CD4-positive, alpha-beta T cell (primary cell): ENCODE data around the gene PRKCH. TPM values are rescaled to one million over a fixed set of nuclear protein-coding genes. Genes with fewer than 3 reads are reported as not detected.

Source experiments
- ATAC-seq: fragments of 200-7000 bp; cut with Tn5 transposase; one replicate; pipeline ENCODE4 v1.10.0; 2022; ENCODE audit warnings: mild to moderate bottlenecking; ENCODE audit not compliant: poor library complexity
- CTCF ChIA-PET: fragments of 350-600 bp; sonication (Branson Sonifier 250); formaldehyde crosslinking; loops from one replicate; lab custom pipeline; 2021; ENCODE audit warnings: antibody characterized with exemption, inconsistent platforms; lab: Charles Lee
- POLR2A ChIA-PET: fragments of 350-600 bp; sonication (Branson Sonifier 250); formaldehyde crosslinking; loops from one replicate; lab custom pipeline; 2021; ENCODE audit warnings: antibody characterized with exemption, inconsistent platforms; lab: Charles Lee
- DNase-seq, 14 experiments: peaks; one replicate each; pipeline ENCODE4 v3.0.0-alpha.2; 2013 to 2020; ENCODE audit warnings: mixed read lengths in 2 of 14
- H3K27ac ChIP-seq, 2 donors: one replicate each; pipeline versions ENCODE4 v1.5.1 to v1.7.0; 2013; ENCODE audit warnings: low read length in 2 of 2, low read depth in 1 of 2, mild to moderate bottlenecking in 1 of 2
- H3K27me3 ChIP-seq, 2 experiments: 1 replicate in 1 of 2; 2 replicates in 1 of 2; pipeline versions ENCODE4 v1.6.1 to v1.7.0; 2013; ENCODE audit warnings: low read length in 2 of 2, control low read depth in 1 of 2, mild to moderate bottlenecking in 1 of 2, moderate library complexity in 1 of 2; ENCODE audit not compliant: insufficient read depth in 2 of 2, control insufficient read depth in 1 of 2
- H3K36me3 ChIP-seq: one replicate; pipeline ENCODE4 v1.6.1; 2013; ENCODE audit warnings: low read length, control low read depth; ENCODE audit not compliant: insufficient read depth
- H3K4me1 ChIP-seq: one replicate; pipeline ENCODE4 v1.6.1; 2013; ENCODE audit warnings: low read length, control low read depth; ENCODE audit not compliant: insufficient read depth
- H3K4me3 ChIP-seq: one replicate; pipeline ENCODE4 v1.5.1; 2013; ENCODE audit warnings: mild to moderate bottlenecking, low read length, moderate library complexity
- H3K9me3 ChIP-seq, 2 experiments: 1 replicate in 1 of 2; 2 replicates in 1 of 2; pipeline versions ENCODE4 v1.6.1 to v1.7.0; 2013; ENCODE audit warnings: low read length in 2 of 2, mild to moderate bottlenecking in 2 of 2, control low read depth in 1 of 2, moderate library complexity in 1 of 2; ENCODE audit not compliant: control insufficient read depth in 1 of 2, insufficient read depth in 1 of 2
- H3K27ac Mint-ChIP-seq: one replicate; pipeline ENCODE4 v1.8.0; 2020; ENCODE audit warnings: mixed read lengths
- H3K27me3 Mint-ChIP-seq: one replicate; pipeline ENCODE4 v1.8.0; 2021; ENCODE audit warnings: mixed read lengths
- H3K36me3 Mint-ChIP-seq: one replicate; pipeline ENCODE4 v1.8.0; 2021; ENCODE audit warnings: low read depth, mixed read lengths
- H3K4me1 Mint-ChIP-seq: one replicate; pipeline ENCODE4 v1.8.0; 2021; ENCODE audit warnings: low read depth, mixed read lengths
- H3K4me3 Mint-ChIP-seq: one replicate; pipeline ENCODE4 v1.8.0; 2020; ENCODE audit warnings: mild to moderate bottlenecking, mixed read lengths
- H3K9me3 Mint-ChIP-seq: one replicate; pipeline ENCODE4 v1.8.0; 2020; ENCODE audit warnings: mixed read lengths
- CTCF ChIP-seq: fragments of 200-600 bp; IDR thresholded peaks from one replicate; pipeline ENCODE4 v1.8.0; 2022; ENCODE audit warnings: antibody characterized with exemption, mild to moderate bottlenecking
- intact Hi-C, 2 experiments: fragments of 100-400 bp; cut with DNase I in 1 of 2; cut with micrococcal nuclease in 1 of 2; formaldehyde crosslinking; loops; one replicate each; pipeline versions ENCODE4 v1.15.1 to v1.9.0; 2023 to 2025; cut with DNase I, micrococcal nuclease
- total RNA-seq, 174 experiments: library from RNA in 2 of 174; stranded (reverse) in 2 of 174; gene quantifications; one replicate each; pipeline ENCODE4 v1.2.3 and lab custom pipeline; 2021 to 2026

The PRKCH gene
- total RNA-seq, 2 experiments from 2014 or later = 378 to 385 TPM

DNA sequence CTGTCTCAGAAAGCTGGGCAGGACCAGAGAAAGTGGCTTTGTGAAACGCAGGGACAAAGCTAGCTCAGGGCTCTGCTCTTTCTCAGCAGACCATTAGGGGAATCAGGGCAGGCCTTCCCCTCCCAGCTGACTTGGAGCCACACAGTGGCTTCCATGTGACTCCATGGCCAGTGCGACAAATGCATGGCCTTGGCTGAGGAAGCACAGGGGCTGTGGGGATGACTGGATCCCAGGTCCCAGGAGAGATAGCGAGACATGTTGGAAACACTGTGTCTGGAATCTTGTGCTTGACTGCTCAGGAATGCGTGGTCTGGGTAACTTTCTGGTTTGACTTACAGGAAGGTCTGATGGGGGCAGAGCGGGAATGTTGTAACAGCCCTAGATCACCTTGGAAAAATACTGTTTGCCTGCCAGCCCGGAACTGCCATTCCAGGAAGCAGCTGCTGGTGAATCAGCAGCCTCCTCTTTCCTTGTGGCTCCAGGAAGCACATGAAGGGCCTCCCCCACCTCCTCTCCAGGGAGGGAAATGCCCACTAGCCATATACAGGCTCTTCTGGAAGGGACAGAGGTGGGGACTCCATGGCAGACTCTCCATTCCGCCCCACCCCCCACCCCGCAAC, 240.4 kb downstream of the PRKCH start:
- Histone ChIP-seq H3K4me3 (no peak overlapping the region), H3K36me3 (no peaks in the 10 kb centered on the region), H3K4me1 (peaks cover 20% of the 10 kb centered on the region), H3K27me3 (no peaks in the 10 kb centered on the region), H3K27ac (no peak overlapping the region), H3K9me3 (no peaks in the 10 kb centered on the region)
- Mint-ChIP-seq H3K4me3 (no peak overlapping the region), H3K27me3 (no peaks in the 10 kb centered on the region), H3K27ac (peak overlapping the region; percentile 24), H3K9me3 (no peaks in the 10 kb centered on the region), H3K36me3 (peaks cover 6% of the 10 kb centered on the region), H3K4me1 (peaks cover 15% of the 10 kb centered on the region)
- TF ChIP-seq CTCF = no peak
- intact Hi-C loops = no loop called here
- DNase-seq = peak in 1 of 14 experiments; percentile 26
- POLR2A ChIA-PET = interaction anchor here (0.6 to 1.1 kb wide), 2 partner anchors 8 to 133 kb away, joined by 3 to 4 read pairs; partner anchors contain the start of gene HIF1A
- CTCF ChIA-PET = no interaction called here
- ATAC-seq = no peak

GRCh38 chr14:61562321-61563161, 241.2 kb downstream of the PRKCH start:
- Mint-ChIP-seq H3K36me3 (no peaks in the 10 kb centered on the region), H3K27ac (peak overlapping the region; percentile 3), H3K27me3 (no peaks in the 10 kb centered on the region), H3K4me1 (peaks cover 8% of the 10 kb centered on the region), H3K9me3 (no peaks in the 10 kb centered on the region), H3K4me3 (no peak overlapping the region)
- Histone ChIP-seq H3K27me3 (no peaks in the 10 kb centered on the region), H3K36me3 (no peaks in the 10 kb centered on the region), H3K4me1 (peaks cover 20% of the 10 kb centered on the region), H3K9me3 (no peaks in the 10 kb centered on the region), H3K27ac (no peak overlapping the region), H3K4me3 (no peak overlapping the region)
- intact Hi-C loops = no loop called here
- POLR2A ChIA-PET = interaction anchor here (1.0 to 1.1 kb wide), 2 partner anchors 9 to 108 kb away, joined by 3 to 4 read pairs; no protein-coding TSS in a partner anchor
- CTCF ChIA-PET = no interaction called here
- DNase-seq (peak in 4 of 14 experiments; percentile 30 to 79 (median 56)), ATAC-seq (peak; percentile 71)
- no peak for TF ChIP-seq CTCF

GRCh38 chr14:61563162-61563511, 241.8 kb downstream of the PRKCH start:
- peak overlapping the region; percentile 3 for H3K27ac Mint-ChIP-seq
- CTCF ChIA-PET = interaction anchor here (1.1 kb wide), 1 partner anchor 10 kb away, joined by 3 read pairs; no protein-coding TSS in a partner anchor

More at GRCh38 chr14:61563162-61563511, 241.8 kb downstream of the PRKCH start:
- ATAC-seq = no peak
- Histone ChIP-seq H3K27ac (no peak overlapping the region), H3K9me3 (no peaks in the 10 kb centered on the region), H3K4me1 (peaks cover 25% of the 10 kb centered on the region), H3K27me3 (no peaks in the 10 kb centered on the region), H3K36me3 (no peaks in the 10 kb centered on the region), H3K4me3 (no peak overlapping the region)
- peaks cover 12% of the 10 kb centered on the region for H3K4me1 Mint-ChIP-seq
- H3K9me3 Mint-ChIP-seq = no peaks in the 10 kb centered on the region
- POLR2A ChIA-PET = interaction anchor here (1.0 to 1.1 kb wide), 2 partner anchors 10 to 107 kb away, joined by 3 to 4 read pairs; no protein-coding TSS in a partner anchor
- TF ChIP-seq CTCF = no peak
- H3K27me3 Mint-ChIP-seq = no peaks in the 10 kb centered on the region
- H3K4me3 Mint-ChIP-seq = no peak overlapping the region
- no peaks in the 10 kb centered on the region for H3K36me3 Mint-ChIP-seq
- intact Hi-C loops = no loop called here
- no peak for DNase-seq
